Measurements from ENCODE around the gene FLYWCH1. TPM values are rescaled to one million over a fixed set of nuclear protein-coding genes. Genes with fewer than 3 reads are reported as not detected.

The FLYWCH1 gene
- total and polyA plus RNA-seq, 10 of the 15 experiments (the other 5 are each of a cell fraction or from before 2014, with no cell fraction given) = 0.47 to 33.8 (median 11.2) TPM

- H3K27ac ChIP-seq (ENCODE audit: control insufficient read depth, insufficient read depth) = no peak overlapping the region
- in situ Hi-C loops (cut with MboI) = no loop called here
- peaks cover 10% of the 10 kb centered on the region for H3K4me1 ChIP-seq (ENCODE audit: control insufficient read depth, insufficient read depth, low read length)
- H3K4me2 ChIP-seq (ENCODE audit: control insufficient read depth, insufficient read depth) = no peak overlapping the region
- no peaks in the 10 kb centered on the region for H3K27me3 ChIP-seq (replicated peaks in 1 of 2; ENCODE audit: control insufficient read depth in 2 of 2, insufficient read depth in 2 of 2, low read length in 1 of 2)
- H2AFZ ChIP-seq (ENCODE audit: control insufficient read depth, low read depth, low read length) = no peak overlapping the region
- CTCF ChIA-PET = no interaction called here
- DNase-seq (ENCODE audit: low read depth, low spot score) = no peak
- BruUV-seq (replicated peaks) = no TSS peak
- H4K20me1 ChIP-seq (ENCODE audit: control insufficient read depth, insufficient read depth) = no peaks in the 10 kb centered on the region
- TF ChIP-seq JUND (IDR thresholded peaks at IDR 0.05; ENCODE audit: low read depth, low read length) = no peak
- TF ChIP-seq NFIC (IDR thresholded peaks at IDR 0.05; ENCODE audit: low read depth, low read length) = no peak
- no peak for TF ChIP-seq EZH2 (IDR thresholded peaks at IDR 0.05; ENCODE audit: borderline replicate concordance, control insufficient read depth, low read depth, low read length)
- no peak for TF ChIP-seq MYC (IDR thresholded peaks at IDR 0.05; ENCODE audit: insufficient read depth, insufficient read length, insufficient replicate concordance, low read length, severe bottlenecking)
- TF ChIP-seq ZBTB33 (IDR thresholded peaks at IDR 0.05) = no peak
- no peak for TF ChIP-seq FOXM1 (IDR thresholded peaks at IDR 0.05; ENCODE audit: low read depth, low read length)
- TF ChIP-seq ZNF207 (IDR thresholded peaks at IDR 0.05; ENCODE audit: borderline replicate concordance) = no peak
- TF ChIP-seq, protein P1, sequence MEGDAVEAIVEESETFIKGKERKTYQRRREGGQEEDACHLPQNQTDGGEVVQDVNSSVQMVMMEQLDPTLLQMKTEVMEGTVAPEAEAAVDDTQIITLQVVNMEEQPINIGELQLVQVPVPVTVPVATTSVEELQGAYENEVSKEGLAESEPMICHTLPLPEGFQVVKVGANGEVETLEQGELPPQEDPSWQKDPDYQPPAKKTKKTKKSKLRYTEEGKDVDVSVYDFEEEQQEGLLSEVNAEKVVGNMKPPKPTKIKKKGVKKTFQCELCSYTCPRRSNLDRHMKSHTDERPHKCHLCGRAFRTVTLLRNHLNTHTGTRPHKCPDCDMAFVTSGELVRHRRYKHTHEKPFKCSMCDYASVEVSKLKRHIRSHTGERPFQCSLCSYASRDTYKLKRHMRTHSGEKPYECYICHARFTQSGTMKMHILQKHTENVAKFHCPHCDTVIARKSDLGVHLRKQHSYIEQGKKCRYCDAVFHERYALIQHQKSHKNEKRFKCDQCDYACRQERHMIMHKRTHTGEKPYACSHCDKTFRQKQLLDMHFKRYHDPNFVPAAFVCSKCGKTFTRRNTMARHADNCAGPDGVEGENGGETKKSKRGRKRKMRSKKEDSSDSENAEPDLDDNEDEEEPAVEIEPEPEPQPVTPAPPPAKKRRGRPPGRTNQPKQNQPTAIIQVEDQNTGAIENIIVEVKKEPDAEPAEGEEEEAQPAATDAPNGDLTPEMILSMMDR (IDR thresholded peaks at IDR 0.05 in 2 of 3, conservative IDR thresholded peaks at IDR 0.05 in 1 of 3; ENCODE audit: control insufficient read depth in 2 of 3, extremely low read depth in 1 of 3, insufficient read depth in 1 of 3, low read depth in 3 of 3, low read length in 3 of 3) = 0 out of 6 replicates have a peak, but pooled peaks of 1 of the 3 experiments have one; percentile 0
- TF ChIP-seq SRF (IDR thresholded peaks at IDR 0.05; ENCODE audit: low read depth in 2 of 2, low read length in 2 of 2) = no peak
- no peak for TF ChIP-seq MEF2B (IDR thresholded peaks at IDR 0.05; ENCODE audit: partially characterized antibody, poor library complexity, severe bottlenecking)
- no peak for TF ChIP-seq ZNF24 (IDR thresholded peaks at IDR 0.05)
- no peak for TF ChIP-seq IRF4 (IDR thresholded peaks at IDR 0.05; ENCODE audit: low read depth, low read length)
- TF ChIP-seq POLR2A (IDR thresholded peaks at IDR 0.05; ENCODE audit: low read depth, low read length) = peak; percentile 46; the same call in 1 of the 2 replicates
- TF ChIP-seq, protein P2, sequence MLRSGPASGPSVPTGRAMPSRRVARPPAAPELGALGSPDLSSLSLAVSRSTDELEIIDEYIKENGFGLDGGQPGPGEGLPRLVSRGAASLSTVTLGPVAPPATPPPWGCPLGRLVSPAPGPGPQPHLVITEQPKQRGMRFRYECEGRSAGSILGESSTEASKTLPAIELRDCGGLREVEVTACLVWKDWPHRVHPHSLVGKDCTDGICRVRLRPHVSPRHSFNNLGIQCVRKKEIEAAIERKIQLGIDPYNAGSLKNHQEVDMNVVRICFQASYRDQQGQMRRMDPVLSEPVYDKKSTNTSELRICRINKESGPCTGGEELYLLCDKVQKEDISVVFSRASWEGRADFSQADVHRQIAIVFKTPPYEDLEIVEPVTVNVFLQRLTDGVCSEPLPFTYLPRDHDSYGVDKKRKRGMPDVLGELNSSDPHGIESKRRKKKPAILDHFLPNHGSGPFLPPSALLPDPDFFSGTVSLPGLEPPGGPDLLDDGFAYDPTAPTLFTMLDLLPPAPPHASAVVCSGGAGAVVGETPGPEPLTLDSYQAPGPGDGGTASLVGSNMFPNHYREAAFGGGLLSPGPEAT (IDR thresholded peaks at IDR 0.05; ENCODE audit: low read depth) = no peak
- no peak for FAIRE-seq
- no peak overlapping the region for H3K9ac ChIP-seq (ENCODE audit: control insufficient read depth, insufficient read depth, low read length)
- no peak for ATAC-seq
- intact Hi-C loops (cut with micrococcal nuclease; ENCODE audit: unreplicated experiment) = no loop called here
- SMC1A ChIA-PET (ENCODE audit: uncharacterized antibody, unreplicated experiment) = no interaction called here
- H3K79me2 ChIP-seq (ENCODE audit: control insufficient read depth, insufficient read depth, low read length) = peaks cover 18% of the 10 kb centered on the region
- POLR2A ChIA-PET = no interaction called here
- H3K9me3 ChIP-seq (replicated peaks; ENCODE audit: control insufficient read depth, insufficient read depth, low read length) = no peaks in the 10 kb centered on the region
- H3K4me3 ChIP-seq = no peak overlapping the region
- H3K36me3 ChIP-seq (ENCODE audit: control insufficient read depth in 2 of 2, insufficient read depth in 2 of 2, low read length in 1 of 2) = peaks cover 4 to 22% of the 10 kb centered on the region in 2 experiments; a peak in 3 of 4 replicates
- RAD21 ChIA-PET (ENCODE audit: unreplicated experiment) = interaction anchor here (0.9 kb wide), 1 partner anchor 10 kb away, joined by 3 read pairs; no protein-coding TSS in a partner anchor
- 91% methylated on average over 28 of the region's 28 CpGs for WGBS (ENCODE audit: insufficient coverage, insufficient replicate concordance, low lambda C conversion rate, missing lambda C conversion rate)
Measured at GRCh38 chr16:2975161-2975795, 63.5 kb downstream of the FLYWCH1 start.
